C4-2B (cell line): ENCODE measurements around the gene EPN3.

Source experiments
- CTCF ChIP-seq: fragments of 450-650 bp; conservative IDR thresholded peaks from 2 replicates; pipeline ENCODE4 v1.5.1; 2017; ENCODE audit warnings: mild to moderate bottlenecking
- ZFX ChIP-seq: fragments of 450-650 bp; IDR thresholded peaks from 2 replicates; pipeline ENCODE4 v1.6.1; 2017

- TF ChIP-seq CTCF: no peak
- no peak for TF ChIP-seq ZFX
Observed at GRCh38 chr17:50573866-50574611, 41.5 kb downstream of the EPN3 start.
